ENCODE results near the gene USP44. TPM values are rescaled to one million over a fixed set of nuclear protein-coding genes. Genes with fewer than 3 reads are reported as not detected.

Gene USP44
- total RNA-seq, 4 donors from 2014 or later: 0.41 to 1.9 TPM; not detected in 2

GRCh38 chr12:95547522-95548055 lies 3.7 kb downstream of the USP44 start:
- WGBS, 2 donors (ENCODE audit: low coverage in 1 of 2): 39 to 62% methylated on average over 3 to 9 of the region's 9 CpGs
- intact Hi-C loops (cut with DNase I; ENCODE audit: low total_unique reads) (no loop called here), in situ Hi-C loops (cut with MboI; ENCODE audit: low pct_ligation_motif_present in 1 of 4, low pct_unique_long_range_greater_than_20kb in 1 of 4, low sequenced_read_pairs in 3 of 4) (no loop called here)
- H3K36me3 ChIP-seq: no peaks in the 10 kb centered on the region
- H3K4me3 ChIP-seq: peak overlapping the region; percentile 59 to 85 (median 62)
- no peak for TF ChIP-seq POLR2A (IDR thresholded peaks at IDR 0.05)
- no peak for TF ChIP-seq CTCF (IDR thresholded peaks at IDR 0.05)
- no peak for TF ChIP-seq EP300 (IDR thresholded peaks at IDR 0.05; ENCODE audit: low read depth)
- no peak for TF ChIP-seq POLR2AphosphoS5 (IDR thresholded peaks at IDR 0.05)
- H3K27ac ChIP-seq: peak overlapping the region; percentile 38 to 79 (median 74)
- H3K4me1 ChIP-seq: peaks cover 0 to 13% (median 9%) of the 10 kb centered on the region in 4 donors
- peaks cover 55% of the 10 kb centered on the region for H3K27me3 ChIP-seq
- H3K9me3 ChIP-seq: no peaks in the 10 kb centered on the region
- DNase-seq: no peak

- H3K27me3 ChIP-seq: peaks cover 52% of the 10 kb centered on the region
- DNase-seq: no peak
- H3K36me3 ChIP-seq: no peaks in the 10 kb centered on the region
- intact Hi-C loops (cut with DNase I; ENCODE audit: low total_unique reads) (no loop called here), in situ Hi-C loops (cut with MboI; ENCODE audit: low pct_ligation_motif_present in 1 of 4, low pct_unique_long_range_greater_than_20kb in 1 of 4, low sequenced_read_pairs in 3 of 4) (no loop called here)
- H3K27ac ChIP-seq: no peak overlapping the region
- no peak for TF ChIP-seq POLR2A (IDR thresholded peaks at IDR 0.05)
- TF ChIP-seq POLR2AphosphoS5 (IDR thresholded peaks at IDR 0.05): no peak
- no peak for TF ChIP-seq EP300 (IDR thresholded peaks at IDR 0.05; ENCODE audit: low read depth)
- no peak for TF ChIP-seq CTCF (IDR thresholded peaks at IDR 0.05)
- H3K4me3 ChIP-seq: no peak overlapping the region
- peaks cover 0 to 13% (median 9%) of the 10 kb centered on the region in 4 donors for H3K4me1 ChIP-seq
- WGBS, 2 donors (ENCODE audit: low coverage in 1 of 2): 65 to 69% methylated on average over 9 of the region's 9 CpGs
- H3K9me3 ChIP-seq: no peaks in the 10 kb centered on the region
Observed at GRCh38 chr12:95546491-95546813, 4.8 kb downstream of the USP44 start.

- 65 to 67% methylated on average over 8 of the region's 8 CpGs for WGBS, 2 donors (ENCODE audit: low coverage in 1 of 2)
- in situ Hi-C loops (cut with MboI; ENCODE audit: low pct_ligation_motif_present in 1 of 4, low pct_unique_long_range_greater_than_20kb in 1 of 4, low sequenced_read_pairs in 3 of 4): no loop called here
- no peak overlapping the region for H3K4me3 ChIP-seq
- TF ChIP-seq CTCF (IDR thresholded peaks at IDR 0.05) (no peak), POLR2AphosphoS5 (IDR thresholded peaks at IDR 0.05) (no peak), POLR2A (IDR thresholded peaks at IDR 0.05) (no peak)
- DNase-seq: no peak
- no peaks in the 10 kb centered on the region for H3K36me3 ChIP-seq
- H3K9me3 ChIP-seq: no peaks in the 10 kb centered on the region
- H3K27me3 ChIP-seq: peaks cover 47% of the 10 kb centered on the region
- H3K4me1 ChIP-seq: peaks cover 0 to 13% (median 9%) of the 10 kb centered on the region in 4 donors
- H3K27ac ChIP-seq: no peak overlapping the region
- intact Hi-C loops (cut with DNase I; ENCODE audit: low total_unique reads): no loop called here
Observed at GRCh38 chr12:95545731-95546490, 5.4 kb downstream of the USP44 start.

GRCh38 chr12:95545303-95545702 lies 6.0 kb downstream of the USP44 start:
- DNase-seq: no peak
- H3K27me3 ChIP-seq: peaks cover 41% of the 10 kb centered on the region
- peaks cover 0 to 13% (median 9%) of the 10 kb centered on the region in 4 donors for H3K4me1 ChIP-seq
- H3K27ac ChIP-seq: no peak overlapping the region
- intact Hi-C loops (cut with DNase I; ENCODE audit: low total_unique reads) (no loop called here), in situ Hi-C loops (cut with MboI; ENCODE audit: low pct_ligation_motif_present in 1 of 4, low pct_unique_long_range_greater_than_20kb in 1 of 4, low sequenced_read_pairs in 3 of 4) (no loop called here)
- no peak overlapping the region for H3K4me3 ChIP-seq
- TF ChIP-seq CTCF (IDR thresholded peaks at IDR 0.05) (no peak), POLR2AphosphoS5 (IDR thresholded peaks at IDR 0.05) (no peak)
- H3K36me3 ChIP-seq: no peaks in the 10 kb centered on the region
- 75 to 77% methylated on average over 4 of the region's 4 CpGs for WGBS, 2 donors (ENCODE audit: low coverage in 1 of 2)
- H3K9me3 ChIP-seq: no peaks in the 10 kb centered on the region

Data from transverse colon (tissue), 4 donors.